DND-41 (cell line): ENCODE measurements around the gene SCD.

ENCODE experiments used
- ATAC-seq: fragments of 200-7000 bp; cut with Tn5 transposase; 3 replicates; pipeline ENCODE4 v1.9.1; 2021; ENCODE audit warnings: low read depth; ENCODE audit not compliant: insufficient read depth
- DNase-seq: peaks from one replicate; pipeline ENCODE4 v3.0.0-alpha.2; 2020
- H2AFZ ChIP-seq: 2 replicates; pipeline ENCODE4 v1.6.0; 2012; ENCODE audit warnings: low read depth, low read length
- H3K27ac ChIP-seq: 2 replicates; pipeline ENCODE4 v1.5.1; 2012; ENCODE audit warnings: low read length, inconsistent platforms
- H3K27me3 ChIP-seq: fragments of 200-600 bp; sonication (generic); 2 replicates; pipeline ENCODE4 v1.6.0; 2012; ENCODE audit warnings: low read length, mild to moderate bottlenecking, inconsistent platforms; ENCODE audit not compliant: insufficient read depth, poor library complexity
- H3K36me3 ChIP-seq: 2 replicates; pipeline ENCODE4 v1.5.1; 2012; ENCODE audit warnings: low read length, inconsistent platforms; ENCODE audit not compliant: insufficient read depth
- H3K4me1 ChIP-seq: 2 replicates; pipeline ENCODE4 v1.5.1; 2012; ENCODE audit warnings: mild to moderate bottlenecking, low read length; ENCODE audit not compliant: insufficient read depth
- H3K4me2 ChIP-seq: 2 replicates; pipeline ENCODE4 v1.6.0; 2012; ENCODE audit warnings: mild to moderate bottlenecking, moderate library complexity, low read length, inconsistent platforms; ENCODE audit not compliant: insufficient read depth
- H3K4me3 ChIP-seq, 2 experiments: fragments of 200-600 bp in 1 of 2; shearing (Covaris generic) in 1 of 2; 2 replicates each; pipeline ENCODE4 v1.5.1; 2012 to 2016; ENCODE audit warnings: inconsistent platforms in 2 of 2, low read length in 2 of 2, mild to moderate bottlenecking in 2 of 2, low read depth in 1 of 2, moderate library complexity in 1 of 2
- H3K79me2 ChIP-seq: 2 replicates; pipeline ENCODE4 v1.6.0; 2012; ENCODE audit warnings: low read length, inconsistent platforms; ENCODE audit not compliant: insufficient read depth
- H3K9ac ChIP-seq: 2 replicates; pipeline ENCODE4 v1.6.0; 2012; ENCODE audit warnings: low read depth, mild to moderate bottlenecking, inconsistent platforms, low read length, moderate library complexity
- H3K9me3 ChIP-seq: 2 replicates; pipeline ENCODE4 v1.5.1; 2012; ENCODE audit warnings: low read length, moderate library complexity, mild to moderate bottlenecking, inconsistent platforms; ENCODE audit not compliant: insufficient read depth, severe bottlenecking
- H4K20me1 ChIP-seq: 2 replicates; pipeline ENCODE4 v1.6.0; 2012; ENCODE audit warnings: low read length; ENCODE audit not compliant: insufficient read depth
- EZH2 ChIP-seq: IDR thresholded peaks from 3 replicates; pipeline ENCODE4 v1.6.1; 2012; ENCODE audit warnings: borderline replicate concordance, low read depth, mild to moderate bottlenecking, moderate library complexity, low read length, inconsistent platforms; ENCODE audit not compliant: severe bottlenecking
- TF ChIP-seq, protein P1 (sequence below): IDR thresholded peaks from 2 replicates; pipeline ENCODE4 v1.5.1; 2012; ENCODE audit warnings: borderline replicate concordance, low read length, moderate library complexity, mild to moderate bottlenecking; ENCODE audit not compliant: poor library complexity, severe bottlenecking; ENCODE audit errors: extremely low read depth

SCD gene

GRCh38 chr10:100349672-100350071, 2.6 kb downstream of the SCD start:
- peak overlapping the region; percentile 91 for H3K4me2 ChIP-seq
- peaks cover 87% of the 10 kb centered on the region for H3K79me2 ChIP-seq
- H3K36me3 ChIP-seq: peaks cover 74% of the 10 kb centered on the region
- TF ChIP-seq, protein P1, sequence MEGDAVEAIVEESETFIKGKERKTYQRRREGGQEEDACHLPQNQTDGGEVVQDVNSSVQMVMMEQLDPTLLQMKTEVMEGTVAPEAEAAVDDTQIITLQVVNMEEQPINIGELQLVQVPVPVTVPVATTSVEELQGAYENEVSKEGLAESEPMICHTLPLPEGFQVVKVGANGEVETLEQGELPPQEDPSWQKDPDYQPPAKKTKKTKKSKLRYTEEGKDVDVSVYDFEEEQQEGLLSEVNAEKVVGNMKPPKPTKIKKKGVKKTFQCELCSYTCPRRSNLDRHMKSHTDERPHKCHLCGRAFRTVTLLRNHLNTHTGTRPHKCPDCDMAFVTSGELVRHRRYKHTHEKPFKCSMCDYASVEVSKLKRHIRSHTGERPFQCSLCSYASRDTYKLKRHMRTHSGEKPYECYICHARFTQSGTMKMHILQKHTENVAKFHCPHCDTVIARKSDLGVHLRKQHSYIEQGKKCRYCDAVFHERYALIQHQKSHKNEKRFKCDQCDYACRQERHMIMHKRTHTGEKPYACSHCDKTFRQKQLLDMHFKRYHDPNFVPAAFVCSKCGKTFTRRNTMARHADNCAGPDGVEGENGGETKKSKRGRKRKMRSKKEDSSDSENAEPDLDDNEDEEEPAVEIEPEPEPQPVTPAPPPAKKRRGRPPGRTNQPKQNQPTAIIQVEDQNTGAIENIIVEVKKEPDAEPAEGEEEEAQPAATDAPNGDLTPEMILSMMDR: no peak
- TF ChIP-seq EZH2: no peak
- H2AFZ ChIP-seq: no peak overlapping the region
- peak overlapping the region; percentile 73 to 99; a peak in 3 of 4 replicates for H3K4me3 ChIP-seq
- peaks cover 77% of the 10 kb centered on the region for H3K4me1 ChIP-seq
- ATAC-seq: no peak
- peaks cover 67% of the 10 kb centered on the region for H4K20me1 ChIP-seq
- no peak for DNase-seq
- peak overlapping the region; percentile 93 for H3K9ac ChIP-seq
- H3K9me3 ChIP-seq: no peaks in the 10 kb centered on the region
- peak overlapping the region; percentile 89 for H3K27ac ChIP-seq
- H3K27me3 ChIP-seq: no peaks in the 10 kb centered on the region

GRCh38 chr10:100350914-100351485, 4.0 kb downstream of the SCD start:
- H2AFZ ChIP-seq: no peak overlapping the region
- peaks cover 95% of the 10 kb centered on the region for H3K79me2 ChIP-seq
- peak overlapping the region; percentile 93; the same call in 1 of the 2 replicates for H3K9ac ChIP-seq
- peaks cover 88% of the 10 kb centered on the region for H3K36me3 ChIP-seq
- no peaks in the 10 kb centered on the region for H3K9me3 ChIP-seq
- peak overlapping the region; percentile 91 for H3K4me2 ChIP-seq
- peaks cover 80% of the 10 kb centered on the region for H4K20me1 ChIP-seq
- peaks cover 83% of the 10 kb centered on the region for H3K4me1 ChIP-seq
- peak overlapping the region; percentile 89 for H3K27ac ChIP-seq
- ATAC-seq (no peak), DNase-seq (no peak)
- peak overlapping the region; percentile 14 to 73; a peak in 3 of 4 replicates for H3K4me3 ChIP-seq
- TF ChIP-seq EZH2: no peak
- TF ChIP-seq, protein P1: no peak
- H3K27me3 ChIP-seq: no peaks in the 10 kb centered on the region

- Histone ChIP-seq H4K20me1 (peaks cover 87% of the 10 kb centered on the region), H3K27me3 (no peaks in the 10 kb centered on the region), H3K36me3 (peaks cover 93% of the 10 kb centered on the region), H3K4me2 (peak overlapping the region; percentile 39), H3K27ac (0 out of 2 replicates have a peak overlapping the region, but pooled peaks have one; percentile 8), H2AFZ (no peak overlapping the region), H3K9me3 (no peaks in the 10 kb centered on the region), H3K4me3 (no peak overlapping the region), H3K4me1 (peaks cover 80% of the 10 kb centered on the region), H3K9ac (0 out of 2 replicates have a peak overlapping the region, but pooled peaks have one; percentile 1), H3K79me2 (peaks cover 84% of the 10 kb centered on the region)
- ATAC-seq (no peak), DNase-seq (no peak)
- TF ChIP-seq, protein P1: no peak
- TF ChIP-seq EZH2: no peak
These were observed 6.9 kb downstream of the SCD start for GRCh38 chr10:100353770-100354485.
